NK-92 (cell line): ENCODE data around the gene PSRC1.

Experiments used
- DNase-seq: peaks from one replicate; lab custom pipeline; 2025; ENCODE audit not compliant: unreplicated experiment; lab: John Stamatoyannopoulos, UW

Gene PSRC1

DNA sequence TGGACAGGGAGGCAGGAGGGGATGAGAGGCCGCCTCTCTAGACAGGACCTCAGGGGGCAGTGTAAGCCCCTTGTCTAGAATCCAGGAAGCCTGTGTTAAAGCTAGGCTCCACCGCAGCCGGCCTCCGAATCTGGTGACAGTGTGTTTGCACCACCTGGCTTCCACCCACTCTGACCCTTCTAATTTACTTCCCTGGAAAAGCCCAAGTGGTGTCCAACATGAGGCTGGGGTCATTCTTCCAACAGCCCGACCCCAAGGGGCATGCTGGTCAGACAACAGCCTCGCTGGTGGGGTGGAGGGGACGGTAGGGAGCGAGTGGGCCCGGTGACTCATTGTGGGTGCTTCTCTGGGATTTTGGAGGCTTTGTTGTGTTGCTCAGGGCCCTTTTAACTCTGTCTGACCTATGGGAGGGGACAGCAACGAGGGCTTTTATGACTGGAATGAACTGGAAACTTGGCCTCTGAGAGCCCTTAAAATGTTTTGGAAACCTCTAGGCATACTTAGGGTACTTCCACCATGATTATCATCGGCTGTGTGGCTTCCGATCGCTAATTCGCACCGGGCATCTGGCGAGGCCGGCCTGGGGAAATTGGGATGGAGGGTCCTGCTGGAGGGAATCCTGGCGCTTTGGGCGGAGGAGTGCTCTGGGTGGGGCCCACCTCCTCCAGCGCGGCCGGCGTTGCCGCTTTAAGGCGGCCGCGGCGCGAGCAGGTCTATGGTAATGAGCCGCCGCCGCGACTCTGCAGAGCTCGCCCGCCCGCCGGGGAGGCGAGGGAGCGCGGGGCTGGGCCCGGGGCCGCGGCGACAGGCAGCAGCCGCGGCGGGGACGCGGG lies 33.9 kb downstream of the PSRC1 start, which contains the start of gene CELSR2:
TSS of gene CELSR2 (plus strand) at position 743 of the 833 bp plus-strand sequence. CDS start 541 bp downstream, outside the sequence.
- DNase-seq: no peak

- DNase-seq: no peak
These were observed 34.5 kb downstream of the PSRC1 start for GRCh38 chr1:109248444-109248796.

GRCh38 chr1:109247401-109248365 lies 35.3 kb downstream of the PSRC1 start:
- no peak for DNase-seq

DNA sequence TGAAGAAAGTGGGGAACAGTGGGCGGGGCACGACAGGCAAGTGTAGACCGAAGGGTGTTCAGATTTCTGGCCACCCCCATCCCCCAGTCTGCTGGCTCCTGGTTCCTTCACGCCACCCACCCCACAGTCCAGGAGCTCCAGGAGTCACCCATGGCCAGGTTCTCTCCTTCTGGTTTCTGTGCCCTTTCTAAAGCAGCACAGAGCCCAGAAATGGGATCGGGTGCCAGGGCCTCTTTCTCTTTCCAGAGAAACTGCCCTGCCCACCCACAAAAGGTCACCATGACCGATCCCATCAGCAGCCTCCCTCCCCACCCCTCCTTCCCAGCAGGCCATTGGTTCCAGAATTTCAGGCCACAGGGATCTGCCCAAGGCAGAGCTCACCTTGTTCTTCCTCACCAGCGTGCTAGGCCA lies 36.8 kb downstream of the PSRC1 start:
- no peak for DNase-seq

- no peak for DNase-seq
These were observed 38.9 kb downstream of the PSRC1 start for GRCh38 chr1:109243860-109244552.

- no peak for DNase-seq
These were observed 39.7 kb downstream of the PSRC1 start for GRCh38 chr1:109243221-109243620.

DNA sequence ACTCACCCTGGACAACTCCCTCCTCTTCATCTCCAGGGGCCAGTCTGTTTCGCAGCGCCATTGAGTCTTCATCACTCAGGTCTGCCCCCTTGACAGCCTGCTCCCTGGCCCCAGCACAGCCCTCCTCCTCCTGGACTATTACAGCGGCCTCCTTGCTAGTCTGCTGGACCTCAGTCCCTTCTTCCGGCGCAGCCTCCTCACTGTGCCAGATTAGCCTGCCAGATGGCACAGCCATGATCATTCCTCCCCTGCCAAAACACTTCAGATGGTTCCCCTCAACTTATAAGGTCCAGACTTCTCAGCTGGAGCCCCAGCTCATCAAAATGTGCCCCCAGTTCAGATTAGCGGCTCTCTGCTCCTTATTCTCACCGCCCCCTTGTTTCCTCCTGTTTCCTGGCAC lies 40.6 kb downstream of the PSRC1 start:
- DNase-seq: no peak

- DNase-seq: no peak
These were observed 41.1 kb downstream of the PSRC1 start for GRCh38 chr1:109241841-109242345.

DNA sequence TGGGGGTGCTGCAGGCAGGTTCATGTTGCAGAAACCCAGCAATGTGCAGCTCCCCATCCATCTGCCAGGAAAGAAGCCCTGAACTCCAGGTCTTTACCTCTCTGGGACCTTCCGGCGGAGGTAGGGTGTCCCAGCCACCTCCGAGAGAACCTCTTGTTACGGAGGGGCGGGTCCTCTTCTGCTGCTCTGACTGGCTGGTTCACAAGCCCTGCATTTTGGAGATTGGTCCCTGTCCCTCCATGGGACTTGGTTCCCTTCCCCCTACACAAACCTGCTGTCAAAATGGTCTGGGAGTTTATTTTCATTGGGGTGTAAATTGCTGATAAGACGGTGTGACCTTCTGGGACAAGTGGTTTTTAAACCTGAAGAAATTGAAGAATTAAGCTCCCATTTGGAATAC lies 41.6 kb downstream of the PSRC1 start:
- DNase-seq: no peak

DNA sequence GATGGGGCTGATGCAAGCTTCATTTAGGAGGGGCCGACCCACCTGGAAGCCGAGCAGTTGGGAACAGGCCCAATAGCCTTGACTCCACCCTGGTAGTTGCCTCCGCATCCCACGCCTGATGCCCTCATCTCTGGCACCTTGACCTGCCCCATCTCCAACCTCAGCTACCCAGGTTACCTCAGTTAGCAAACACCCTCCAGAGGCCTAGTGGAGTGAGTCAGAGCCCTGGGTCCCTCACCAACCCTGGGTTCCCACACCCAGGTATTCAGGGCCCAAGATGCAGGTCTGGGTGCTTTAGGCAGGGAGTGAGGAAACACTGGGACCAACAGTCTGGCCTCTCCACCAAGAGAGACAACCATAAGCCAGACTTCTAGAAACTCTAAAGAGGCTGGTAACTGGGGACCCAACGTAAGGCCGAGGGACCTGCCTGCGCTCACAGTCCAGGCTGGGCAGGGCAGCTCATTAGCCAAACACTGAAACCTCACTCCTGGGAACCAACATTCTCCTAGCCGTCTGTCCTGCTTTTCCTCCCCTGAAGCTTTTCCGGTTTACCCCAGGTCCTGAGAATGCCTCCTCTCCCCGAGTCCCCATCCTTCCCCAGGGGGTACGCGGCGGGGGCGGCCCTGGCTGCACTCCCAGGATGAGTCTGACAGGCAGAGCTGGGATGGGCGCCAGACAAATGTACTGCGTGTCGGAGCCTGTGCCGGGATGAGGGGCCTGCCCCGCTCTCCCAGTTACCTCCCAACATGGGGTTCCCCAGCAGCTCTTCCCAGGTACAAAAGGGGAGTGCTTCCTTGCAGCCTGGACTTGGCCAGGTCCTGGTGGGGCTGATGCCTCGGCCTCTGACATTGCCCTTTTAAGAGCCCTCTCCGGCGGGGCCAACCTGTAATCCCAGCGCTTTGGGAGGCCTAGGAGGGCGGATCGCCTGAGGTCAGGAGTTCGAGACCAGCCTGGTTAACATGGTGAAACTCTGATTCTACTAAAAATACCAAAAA lies 42.5 kb downstream of the PSRC1 start:
- DNase-seq: no peak

DNA sequence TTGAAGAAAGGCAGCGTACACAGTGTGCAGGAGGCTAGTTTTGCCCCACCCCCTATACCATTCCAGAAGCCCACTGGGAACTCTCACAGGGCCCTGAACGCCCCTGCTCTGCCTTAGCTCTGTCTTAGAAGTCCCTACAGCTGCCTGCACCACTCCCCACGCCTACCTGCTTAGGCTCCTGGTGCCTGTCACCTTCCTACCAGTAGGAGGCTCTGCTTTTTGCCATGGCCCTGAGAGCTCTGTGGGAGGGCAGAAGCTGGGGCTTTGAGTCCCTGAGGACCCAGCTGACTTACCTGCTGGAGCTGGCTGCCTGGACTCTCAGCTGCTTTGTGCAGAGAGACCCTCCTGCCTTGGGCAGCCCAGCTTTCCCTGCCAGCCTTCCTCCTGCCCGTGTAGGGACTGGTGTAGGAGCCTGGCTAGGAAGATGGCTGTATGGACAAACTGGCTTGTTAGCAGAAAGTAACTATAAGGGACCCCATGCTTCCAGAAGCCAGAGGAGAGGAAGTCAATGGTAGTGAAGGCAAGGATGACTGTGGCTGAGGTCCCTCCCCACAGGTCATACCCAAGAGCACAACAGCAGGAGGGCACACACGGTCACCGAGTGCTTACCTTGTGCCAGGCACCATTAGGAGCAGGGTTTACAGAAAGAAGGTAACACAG lies 43.4 kb downstream of the PSRC1 start:
- DNase-seq: no peak

GRCh38 chr1:109239047-109239408 lies 43.9 kb downstream of the PSRC1 start:
- no peak for DNase-seq

- no peak for DNase-seq
These were observed 44.6 kb downstream of the PSRC1 start for GRCh38 chr1:109238382-109238781.

DNA sequence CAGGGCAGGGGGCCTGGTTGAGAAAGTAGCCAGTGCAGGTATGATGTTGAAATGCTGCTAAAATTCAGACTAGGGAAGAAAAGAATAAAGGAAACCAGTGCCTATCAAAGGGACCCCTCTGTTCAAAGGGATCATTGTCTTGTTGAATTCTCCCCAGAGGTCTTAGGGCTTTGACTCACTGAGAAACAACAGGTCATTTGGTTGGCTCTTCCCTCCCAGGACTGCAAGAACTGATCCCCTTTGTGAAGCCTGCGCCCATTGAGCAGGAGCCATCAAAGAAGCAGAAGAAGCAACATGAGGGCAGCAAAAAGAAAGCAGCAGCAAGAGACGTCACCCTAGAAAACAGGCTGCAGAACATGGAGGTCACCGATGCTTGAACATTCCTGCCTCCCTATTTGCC lies 45.4 kb downstream of the PSRC1 start:
- DNase-seq: no peak

DNA sequence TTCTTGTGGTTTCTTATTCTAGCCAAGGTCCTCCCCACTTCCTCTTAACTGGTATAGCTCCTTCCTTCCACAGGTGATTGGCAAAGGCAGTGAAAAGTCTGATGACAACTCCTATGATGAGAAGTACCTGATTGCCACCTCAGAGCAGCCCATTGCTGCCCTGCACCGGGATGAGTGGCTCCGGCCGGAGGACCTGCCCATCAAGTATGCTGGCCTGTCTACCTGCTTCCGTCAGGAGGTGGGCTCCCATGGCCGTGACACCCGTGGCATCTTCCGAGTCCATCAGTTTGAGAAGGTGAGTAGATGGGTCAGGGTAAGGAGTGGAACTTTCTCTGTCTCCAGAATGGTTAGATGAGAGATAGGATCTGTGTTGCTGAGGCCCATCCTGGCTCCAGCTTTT lies 47.8 kb downstream of the PSRC1 start:
- no peak for DNase-seq

DNA sequence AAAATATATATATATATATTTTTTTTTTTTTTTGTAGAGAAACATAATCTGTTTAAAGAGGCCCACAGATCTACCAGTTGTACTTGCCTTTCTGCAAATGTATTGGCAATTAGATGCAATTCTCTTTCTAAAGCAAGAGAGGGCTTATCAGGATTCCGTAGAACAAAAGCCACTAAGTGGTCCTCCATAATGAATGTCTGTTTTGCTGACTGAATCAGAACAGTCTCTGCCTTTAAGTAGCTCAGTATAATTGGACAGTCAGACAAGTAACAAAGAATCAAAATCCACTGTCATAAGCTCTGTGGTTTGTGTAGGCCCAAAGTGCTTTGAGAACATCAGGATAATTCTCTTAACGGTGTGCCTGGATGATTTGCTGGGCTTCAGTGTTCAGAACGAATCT lies 51.9 kb downstream of the PSRC1 start:
- DNase-seq: no peak
